PFSK-1 (cell line): Measurements from ENCODE around the gene EXOC1.

Source experiments
- FOXP2 ChIP-seq: optimal IDR thresholded peaks from 2 replicates; pipeline ENCODE3; 2011; ENCODE audit warnings: borderline replicate concordance, control low read depth, inconsistent platforms; ENCODE audit not compliant: insufficient read depth; ENCODE audit errors: extremely low read length, extremely low read depth
- POLR2AphosphoS5 ChIP-seq: IDR thresholded peaks from 2 replicates; pipeline ENCODE4 v1.6.1; 2012; ENCODE audit warnings: low read depth, mild to moderate bottlenecking, control low read depth, low read length, moderate library complexity
- REST ChIP-seq, 2 experiments: IDR thresholded peaks; 2 replicates each; pipeline versions ENCODE4 v1.6.1 to v1.8.0; 2011 to 2012; ENCODE audit warnings: low read depth in 2 of 2, low read length in 2 of 2, control low read depth in 1 of 2, inconsistent platforms in 1 of 2, mild to moderate bottlenecking in 1 of 2, moderate library complexity in 1 of 2; ENCODE audit not compliant: insufficient read depth in 1 of 2
- TAF1 ChIP-seq: IDR thresholded peaks from 2 replicates; pipeline ENCODE4 v1.6.1; 2012; ENCODE audit warnings: low read length, control low read depth, borderline replicate concordance; ENCODE audit not compliant: insufficient read depth

- TF ChIP-seq POLR2AphosphoS5 (no peak), REST (IDR thresholded peaks at IDR 0.05; ENCODE audit: insufficient read depth in 1 of 2, low read depth in 2 of 2, low read length in 2 of 2) (no peak), FOXP2 (no peak), TAF1 (no peak)
These were observed 15.2 kb downstream of the EXOC1 start for GRCh38 chr4:55868581-55869090.
